ENCODE results near the gene BTNL9. TPM values are rescaled to one million over a fixed set of nuclear protein-coding genes. Genes with fewer than 3 reads are reported as not detected.

BTNL9 gene
- polyA plus RNA-seq, 1 of the 3 experiments (the other 2 are of a cell fraction): not detected

DNA sequence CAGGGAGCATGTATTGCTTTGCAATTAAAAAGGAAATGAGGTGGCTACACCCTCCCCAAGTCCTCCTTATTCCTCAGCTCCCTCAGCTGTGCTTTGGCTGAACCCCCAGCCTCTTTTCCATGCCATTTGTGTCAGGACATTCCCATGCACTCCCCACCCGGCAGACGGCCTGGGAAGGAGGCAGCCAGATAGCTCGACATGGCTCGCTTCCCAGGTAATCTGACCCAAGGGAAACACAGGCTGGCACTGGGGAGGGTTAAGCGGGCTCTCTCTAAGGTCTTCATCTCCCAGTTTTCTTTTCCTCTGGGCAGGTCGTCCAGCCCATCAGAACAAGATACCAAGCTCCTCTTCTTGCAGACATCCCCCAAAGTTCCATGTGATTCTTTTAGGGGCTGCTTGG is 31.2 kb downstream of the BTNL9 start:
- no peaks in the 10 kb centered on the region; a peak in 1 of 4 replicates for H3K4me1 ChIP-seq (ENCODE audit: control insufficient read depth in 1 of 2, insufficient read depth in 2 of 2, low read depth in 1 of 2, low read length in 1 of 2)
- POLR2A ChIA-PET: no interaction called here
- CTCF ChIA-PET: no interaction called here

DNA sequence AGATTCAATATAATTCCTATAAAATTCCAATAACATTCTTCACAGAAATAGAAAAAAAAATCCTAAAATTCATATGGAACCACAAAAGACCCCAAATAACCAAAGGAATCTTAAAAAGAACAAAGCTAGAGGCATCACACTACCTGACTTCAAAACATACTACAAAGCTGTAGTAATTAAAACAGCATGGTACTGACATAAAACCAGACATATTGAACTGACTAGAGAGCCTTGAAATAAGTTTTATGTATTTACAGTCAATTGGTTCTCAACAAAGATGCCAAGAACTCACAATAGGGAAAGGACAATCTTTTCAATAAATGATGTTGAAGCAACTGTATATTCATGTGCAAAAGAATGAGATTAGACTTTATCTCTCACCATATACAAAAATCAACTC is 36.9 kb downstream of the BTNL9 start:
- Histone ChIP-seq H3K4me2 (no peak overlapping the region), H3K9me2 (no peaks in the 10 kb centered on the region), H3K9ac (no peak overlapping the region), H3K27me3 (ENCODE audit: insufficient read depth) (no peaks in the 10 kb centered on the region; the same call in 1 of the 2 replicates), H3K4me1 (ENCODE audit: control insufficient read depth in 1 of 2, insufficient read depth in 2 of 2, low read depth in 1 of 2, low read length in 1 of 2) (no peaks in the 10 kb centered on the region), H3K9me3 (peaks cover 7% of the 10 kb centered on the region; the same call in 1 of the 2 replicates), H4K20me1 (ENCODE audit: insufficient read depth) (no peaks in the 10 kb centered on the region), H2AFZ (ENCODE audit: low read depth) (no peak overlapping the region), H3K4me3 (ENCODE audit: low read depth in 2 of 2, low read length in 1 of 2) (no peak overlapping the region), H3K27ac (ENCODE audit: low read depth in 2 of 2, low read length in 1 of 2) (no peak overlapping the region), H3K36me3 (replicated peaks in 1 of 2; ENCODE audit: control insufficient read depth in 1 of 2, insufficient read depth in 2 of 2, low read length in 1 of 2) (no peaks in the 10 kb centered on the region), H3K79me2 (ENCODE audit: insufficient read depth) (no peaks in the 10 kb centered on the region), H3F3A (replicated peaks; ENCODE audit: insufficient read depth) (no peaks in the 10 kb centered on the region)
- ChIA-PET CTCF (no interaction called here), POLR2A (no interaction called here)
- DNase-seq: no peak
- TF ChIP-seq, protein P1, sequence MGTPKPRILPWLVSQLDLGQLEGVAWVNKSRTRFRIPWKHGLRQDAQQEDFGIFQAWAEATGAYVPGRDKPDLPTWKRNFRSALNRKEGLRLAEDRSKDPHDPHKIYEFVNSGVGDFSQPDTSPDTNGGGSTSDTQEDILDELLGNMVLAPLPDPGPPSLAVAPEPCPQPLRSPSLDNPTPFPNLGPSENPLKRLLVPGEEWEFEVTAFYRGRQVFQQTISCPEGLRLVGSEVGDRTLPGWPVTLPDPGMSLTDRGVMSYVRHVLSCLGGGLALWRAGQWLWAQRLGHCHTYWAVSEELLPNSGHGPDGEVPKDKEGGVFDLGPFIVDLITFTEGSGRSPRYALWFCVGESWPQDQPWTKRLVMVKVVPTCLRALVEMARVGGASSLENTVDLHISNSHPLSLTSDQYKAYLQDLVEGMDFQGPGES (IDR thresholded peaks at IDR 0.05; ENCODE audit: low read depth, low read length): no peak
- TF ChIP-seq CHD2 (IDR thresholded peaks at IDR 0.05; ENCODE audit: low read length, partially characterized antibody) (no peak), RCOR1 (IDR thresholded peaks at IDR 0.05; ENCODE audit: low read length) (no peak), FOSL2 (IDR thresholded peaks at IDR 0.05; ENCODE audit: borderline replicate concordance, low read depth) (no peak), YY1 (IDR thresholded peaks at IDR 0.05; ENCODE audit: low read depth) (no peak), ELF1 (IDR thresholded peaks at IDR 0.05) (no peak), SMC3 (IDR thresholded peaks at IDR 0.05; ENCODE audit: low read depth, low read length) (no peak), GATA2 (CRISPR knock-in tag; IDR thresholded peaks at IDR 0.05) (no peak), NRF1 (IDR thresholded peaks at IDR 0.05; ENCODE audit: low read depth, low read length) (no peak), EZH2phosphoT487 (IDR thresholded peaks at IDR 0.05; ENCODE audit: borderline replicate concordance, low read depth) (no peak), TCF12 (IDR thresholded peaks at IDR 0.05) (no peak), GABPA (IDR thresholded peaks at IDR 0.05; ENCODE audit: low read depth) (no peak), SIN3A (IDR thresholded peaks at IDR 0.05; ENCODE audit: borderline replicate concordance, low read depth, low read length) (no peak)
- TF ChIP-seq, protein P2, sequence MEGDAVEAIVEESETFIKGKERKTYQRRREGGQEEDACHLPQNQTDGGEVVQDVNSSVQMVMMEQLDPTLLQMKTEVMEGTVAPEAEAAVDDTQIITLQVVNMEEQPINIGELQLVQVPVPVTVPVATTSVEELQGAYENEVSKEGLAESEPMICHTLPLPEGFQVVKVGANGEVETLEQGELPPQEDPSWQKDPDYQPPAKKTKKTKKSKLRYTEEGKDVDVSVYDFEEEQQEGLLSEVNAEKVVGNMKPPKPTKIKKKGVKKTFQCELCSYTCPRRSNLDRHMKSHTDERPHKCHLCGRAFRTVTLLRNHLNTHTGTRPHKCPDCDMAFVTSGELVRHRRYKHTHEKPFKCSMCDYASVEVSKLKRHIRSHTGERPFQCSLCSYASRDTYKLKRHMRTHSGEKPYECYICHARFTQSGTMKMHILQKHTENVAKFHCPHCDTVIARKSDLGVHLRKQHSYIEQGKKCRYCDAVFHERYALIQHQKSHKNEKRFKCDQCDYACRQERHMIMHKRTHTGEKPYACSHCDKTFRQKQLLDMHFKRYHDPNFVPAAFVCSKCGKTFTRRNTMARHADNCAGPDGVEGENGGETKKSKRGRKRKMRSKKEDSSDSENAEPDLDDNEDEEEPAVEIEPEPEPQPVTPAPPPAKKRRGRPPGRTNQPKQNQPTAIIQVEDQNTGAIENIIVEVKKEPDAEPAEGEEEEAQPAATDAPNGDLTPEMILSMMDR (IDR thresholded peaks at IDR 0.05): no peak
- TF ChIP-seq, protein P3, sequence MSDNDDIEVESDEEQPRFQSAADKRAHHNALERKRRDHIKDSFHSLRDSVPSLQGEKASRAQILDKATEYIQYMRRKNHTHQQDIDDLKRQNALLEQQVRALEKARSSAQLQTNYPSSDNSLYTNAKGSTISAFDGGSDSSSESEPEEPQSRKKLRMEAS (IDR thresholded peaks at IDR 0.05; ENCODE audit: low read depth): no peak
- TF ChIP-seq, protein P4, sequence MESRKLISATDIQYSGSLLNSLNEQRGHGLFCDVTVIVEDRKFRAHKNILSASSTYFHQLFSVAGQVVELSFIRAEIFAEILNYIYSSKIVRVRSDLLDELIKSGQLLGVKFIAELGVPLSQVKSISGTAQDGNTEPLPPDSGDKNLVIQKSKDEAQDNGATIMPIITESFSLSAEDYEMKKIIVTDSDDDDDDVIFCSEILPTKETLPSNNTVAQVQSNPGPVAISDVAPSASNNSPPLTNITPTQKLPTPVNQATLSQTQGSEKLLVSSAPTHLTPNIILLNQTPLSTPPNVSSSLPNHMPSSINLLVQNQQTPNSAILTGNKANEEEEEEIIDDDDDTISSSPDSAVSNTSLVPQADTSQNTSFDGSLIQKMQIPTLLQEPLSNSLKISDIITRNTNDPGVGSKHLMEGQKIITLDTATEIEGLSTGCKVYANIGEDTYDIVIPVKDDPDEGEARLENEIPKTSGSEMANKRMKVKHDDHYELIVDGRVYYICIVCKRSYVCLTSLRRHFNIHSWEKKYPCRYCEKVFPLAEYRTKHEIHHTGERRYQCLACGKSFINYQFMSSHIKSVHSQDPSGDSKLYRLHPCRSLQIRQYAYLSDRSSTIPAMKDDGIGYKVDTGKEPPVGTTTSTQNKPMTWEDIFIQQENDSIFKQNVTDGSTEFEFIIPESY (IDR thresholded peaks at IDR 0.05; ENCODE audit: borderline replicate concordance, low read depth): no peak
- TF ChIP-seq, protein P5, sequence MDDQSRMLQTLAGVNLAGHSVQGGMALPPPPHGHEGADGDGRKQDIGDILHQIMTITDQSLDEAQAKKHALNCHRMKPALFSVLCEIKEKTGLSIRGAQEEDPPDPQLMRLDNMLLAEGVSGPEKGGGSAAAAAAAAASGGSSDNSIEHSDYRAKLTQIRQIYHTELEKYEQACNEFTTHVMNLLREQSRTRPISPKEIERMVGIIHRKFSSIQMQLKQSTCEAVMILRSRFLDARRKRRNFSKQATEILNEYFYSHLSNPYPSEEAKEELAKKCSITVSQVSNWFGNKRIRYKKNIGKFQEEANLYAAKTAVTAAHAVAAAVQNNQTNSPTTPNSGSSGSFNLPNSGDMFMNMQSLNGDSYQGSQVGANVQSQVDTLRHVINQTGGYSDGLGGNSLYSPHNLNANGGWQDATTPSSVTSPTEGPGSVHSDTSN (IDR thresholded peaks at IDR 0.05): no peak
- TF ChIP-seq, protein P6, sequence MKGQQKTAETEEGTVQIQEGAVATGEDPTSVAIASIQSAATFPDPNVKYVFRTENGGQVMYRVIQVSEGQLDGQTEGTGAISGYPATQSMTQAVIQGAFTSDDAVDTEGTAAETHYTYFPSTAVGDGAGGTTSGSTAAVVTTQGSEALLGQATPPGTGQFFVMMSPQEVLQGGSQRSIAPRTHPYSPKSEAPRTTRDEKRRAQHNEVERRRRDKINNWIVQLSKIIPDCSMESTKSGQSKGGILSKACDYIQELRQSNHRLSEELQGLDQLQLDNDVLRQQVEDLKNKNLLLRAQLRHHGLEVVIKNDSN (IDR thresholded peaks at IDR 0.05; ENCODE audit: borderline replicate concordance, low read depth): no peak

More for the DNA sequence above, 31.2 kb downstream of the BTNL9 start:
- no peak overlapping the region for H3K9ac ChIP-seq
- H3F3A ChIP-seq (replicated peaks; ENCODE audit: insufficient read depth): no peaks in the 10 kb centered on the region
- no peaks in the 10 kb centered on the region for H3K9me2 ChIP-seq
- WGBS (ENCODE audit: low lambda C conversion rate): 9% methylated on average over 6 of the region's 6 CpGs
- H2AFZ ChIP-seq (ENCODE audit: low read depth): no peak overlapping the region
- no peaks in the 10 kb centered on the region for H3K36me3 ChIP-seq (replicated peaks in 1 of 2; ENCODE audit: control insufficient read depth in 1 of 2, insufficient read depth in 2 of 2, low read length in 1 of 2)
- H3K4me2 ChIP-seq: no peak overlapping the region
- H3K27me3 ChIP-seq (ENCODE audit: insufficient read depth): peaks cover 7% of the 10 kb centered on the region; the same call in 1 of the 2 replicates
- DNase-seq: no peak
- TF ChIP-seq FOSL2 (IDR thresholded peaks at IDR 0.05; ENCODE audit: borderline replicate concordance, low read depth): no peak
- no peak for TF ChIP-seq TEAD4 (IDR thresholded peaks at IDR 0.05; ENCODE audit: borderline replicate concordance, insufficient read depth)
- no peak for TF ChIP-seq RAD21 (IDR thresholded peaks at IDR 0.05; ENCODE audit: low read length)
- no peaks in the 10 kb centered on the region for H3K9me3 ChIP-seq
- no peaks in the 10 kb centered on the region for H4K20me1 ChIP-seq (ENCODE audit: insufficient read depth)
- no peak overlapping the region for H3K27ac ChIP-seq (ENCODE audit: low read depth in 2 of 2, low read length in 1 of 2)
- H3K4me3 ChIP-seq (ENCODE audit: low read depth in 2 of 2, low read length in 1 of 2): no peak overlapping the region
- H3K79me2 ChIP-seq (ENCODE audit: insufficient read depth): no peaks in the 10 kb centered on the region

Measured in SK-N-SH (cell line).